Measurements from ENCODE around the gene DOK6.

DNA sequence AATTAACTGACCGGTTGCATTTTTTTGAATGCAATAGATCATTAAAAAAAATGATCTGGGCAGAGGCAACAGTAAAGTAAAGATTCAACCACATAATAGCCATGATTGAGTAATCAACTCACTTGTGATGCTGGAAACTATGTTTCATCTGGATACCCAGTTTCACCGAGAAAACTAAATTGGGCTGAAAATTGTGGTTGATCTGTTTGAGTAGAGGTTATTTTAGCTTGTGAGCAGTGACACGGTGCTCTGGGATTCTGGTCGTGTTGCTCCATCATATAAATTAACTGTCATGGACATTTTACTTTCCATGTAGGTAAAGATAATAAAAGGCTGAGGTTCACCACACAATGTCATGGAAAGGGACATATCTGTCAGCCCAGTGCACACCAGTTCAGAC lies 488.3 kb downstream of the DOK6 start:
- TF ChIP-seq POLR2A (IDR thresholded peaks at IDR 0.05) (no peak), CTCF (IDR thresholded peaks at IDR 0.05) (no peak)
